ACC112 (cell line): ENCODE measurements around the gene CDCA3.
A peak's percentile ranks its signal among the peaks of the same experiment; 100 is the strongest.

Experiments used
- H2AFZ ChIP-seq: fragments of 200-600 bp; sonication (generic); one replicate; pipeline ENCODE4 v1.6.0; 2017; ENCODE audit warnings: antibody characterized with exemption, low read length; ENCODE audit not compliant: unreplicated experiment
- H3K27ac ChIP-seq: fragments of 200-600 bp; sonication (generic); 2 replicates; pipeline ENCODE4 v1.5.1; 2014; ENCODE audit warnings: low read depth, mild to moderate bottlenecking, antibody characterized with exemption, low read length, moderate library complexity
- H3K27me3 ChIP-seq: fragments of 200-600 bp; sonication (generic); 2 replicates; pipeline ENCODE4 v1.6.1; 2014; ENCODE audit warnings: mild to moderate bottlenecking, antibody characterized with exemption, low read length, moderate library complexity, mixed read lengths; ENCODE audit not compliant: insufficient read depth
- H3K36me3 ChIP-seq: fragments of 200-600 bp; sonication (generic); 2 replicates; pipeline ENCODE4 v1.6.1; 2016; ENCODE audit warnings: mild to moderate bottlenecking, antibody characterized with exemption, low read length, moderate library complexity, mixed read lengths; ENCODE audit not compliant: insufficient read depth
- H3K4me1 ChIP-seq: fragments of 200-600 bp; sonication (generic); one replicate; pipeline ENCODE4 v1.6.1; 2016; ENCODE audit warnings: low read length, mixed read lengths; ENCODE audit not compliant: insufficient read depth, unreplicated experiment, control insufficient read depth
- H3K4me3 ChIP-seq: fragments of 200-600 bp; sonication (generic); 2 replicates; pipeline ENCODE4 v1.5.1; 2014; ENCODE audit warnings: mild to moderate bottlenecking, low read depth, low read length
- H3K79me2 ChIP-seq: fragments of 200-600 bp; sonication (generic); one replicate; pipeline ENCODE4 v1.6.0; 2016; ENCODE audit warnings: low read length; ENCODE audit not compliant: control insufficient read depth, unreplicated experiment, insufficient read depth

Gene CDCA3

DNA sequence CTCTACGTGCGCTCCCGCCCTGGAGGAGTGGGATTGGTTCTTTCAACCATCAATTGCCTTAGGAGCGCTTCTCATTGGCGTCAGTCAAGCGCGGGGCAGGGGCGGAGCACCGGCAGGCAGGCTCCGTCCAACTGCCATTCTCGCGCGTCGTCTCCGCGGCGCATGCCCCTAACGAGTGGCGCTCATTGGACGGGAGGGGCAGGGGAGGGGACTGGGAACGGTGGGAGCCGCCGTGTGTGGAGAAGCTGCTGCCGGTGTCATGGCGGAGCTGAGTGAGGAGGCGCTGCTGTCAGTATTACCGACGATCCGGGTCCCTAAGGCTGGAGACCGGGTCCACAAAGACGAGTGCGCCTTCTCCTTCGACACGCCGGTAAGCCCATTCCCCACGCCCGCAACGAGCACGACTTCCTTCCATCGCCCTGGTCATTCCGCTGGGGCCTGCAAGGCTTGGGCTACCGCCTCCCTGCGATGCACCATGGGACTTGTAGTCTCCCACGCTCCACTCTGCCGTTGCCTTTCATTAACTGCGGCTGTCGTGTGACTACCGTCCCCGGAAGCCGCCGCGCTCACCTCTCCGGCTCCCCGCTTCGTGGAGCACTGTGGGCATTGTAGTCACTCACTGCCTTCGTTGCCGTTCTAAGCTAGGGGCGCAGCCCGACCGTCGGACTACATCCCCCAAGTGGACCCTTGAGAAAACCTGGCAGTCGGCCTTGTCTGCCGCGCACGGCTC is 1.0 kb upstream of the CDCA3 start, which contains the start of gene USP5:
Gene USP5 (plus strand): TSS at position 230 of the 730 bp plus-strand sequence. CDS start 30 bp downstream, at position 260.
- H2AFZ ChIP-seq, result peak within 1 kb of the TSS; percentile 58
- peak within 1 kb of the TSS; percentile 83 for H3K27ac ChIP-seq
- peaks cover 44% of the 10 kb centered on the region for H3K79me2 ChIP-seq
- H3K27me3 ChIP-seq, result no peaks in the 10 kb centered on the region
- 0 out of 2 replicates have a peak, but pooled peaks cover 3% of the 10 kb centered on the region for H3K36me3 ChIP-seq
- peak within 1 kb of the TSS; percentile 86 for H3K4me3 ChIP-seq
- H3K4me1 ChIP-seq, result peaks cover 22% of the 10 kb centered on the region

DNA sequence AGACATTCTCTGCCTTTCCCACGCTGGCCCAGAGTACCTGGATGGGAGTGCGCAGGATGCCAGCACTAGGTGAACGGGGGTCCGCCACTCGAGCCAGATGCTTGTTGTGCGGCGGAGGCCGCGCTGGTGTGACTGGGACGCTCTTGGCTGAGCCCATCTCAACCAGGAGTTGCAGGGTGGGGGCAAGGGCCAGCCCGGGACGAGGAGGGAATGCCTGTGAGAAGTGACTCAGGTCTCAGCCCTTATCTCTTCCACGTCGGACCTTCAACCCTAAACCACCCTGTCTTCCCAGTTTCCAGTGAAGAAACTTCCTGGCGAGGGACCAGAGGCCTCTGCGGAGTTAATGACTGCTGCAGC is 312 bp downstream of the CDCA3 start:
- H3K36me3 ChIP-seq, result 0 out of 2 replicates have a peak, but pooled peaks cover 6% of the 10 kb centered on the region
- peak overlapping the region; percentile 64 for H3K27ac ChIP-seq
- peak overlapping the region; percentile 86 for H3K4me3 ChIP-seq
- no peak overlapping the region for H2AFZ ChIP-seq
- H3K79me2 ChIP-seq, result peaks cover 43% of the 10 kb centered on the region
- no peaks in the 10 kb centered on the region for H3K27me3 ChIP-seq
- peaks cover 22% of the 10 kb centered on the region for H3K4me1 ChIP-seq

DNA sequence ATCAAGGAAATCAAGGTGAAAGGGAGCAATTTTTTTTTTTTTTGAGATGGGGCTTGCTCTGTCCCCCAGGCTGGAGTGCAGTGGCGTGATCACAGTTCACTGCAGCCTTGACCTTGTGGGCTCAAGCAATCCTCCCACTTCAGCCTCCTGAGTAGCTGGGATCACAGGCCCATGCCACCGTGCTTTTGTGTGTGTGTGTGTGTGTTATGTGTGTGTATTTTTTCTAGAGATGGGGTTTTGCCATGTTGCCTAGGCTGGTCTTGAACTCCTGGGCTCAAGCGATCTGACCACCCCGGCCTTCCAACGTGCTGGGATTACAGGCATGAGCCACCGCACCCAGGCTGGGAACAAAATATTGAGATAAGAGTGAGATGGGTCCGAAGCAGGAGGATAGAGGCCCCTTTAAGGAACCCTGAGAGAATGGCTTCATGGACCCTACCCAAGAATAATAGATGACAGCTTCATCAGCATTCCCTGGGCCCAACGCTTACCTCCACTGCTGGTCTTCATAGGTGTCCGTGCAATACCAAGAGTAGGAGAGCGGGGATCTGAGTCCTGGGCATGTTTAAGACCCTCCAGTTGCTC is 1.0 kb downstream of the CDCA3 start:
- Histone ChIP-seq H3K4me1 (peaks cover 22% of the 10 kb centered on the region), H3K27me3 (no peaks in the 10 kb centered on the region), H2AFZ (no peak overlapping the region), H3K36me3 (peaks cover 3% of the 10 kb centered on the region; the same call in 1 of the 2 replicates), H3K4me3 (peak overlapping the region; percentile 86), H3K27ac (peak overlapping the region; percentile 64; the same call in 1 of the 2 replicates), H3K79me2 (peaks cover 36% of the 10 kb centered on the region)

- H3K79me2 ChIP-seq, result peaks cover 31% of the 10 kb centered on the region
- H3K4me1 ChIP-seq, result peaks cover 22% of the 10 kb centered on the region
- H3K27ac ChIP-seq, result no peak overlapping the region
- no peaks in the 10 kb centered on the region for H3K27me3 ChIP-seq
- H3K36me3 ChIP-seq, result peaks cover 8% of the 10 kb centered on the region
- H2AFZ ChIP-seq, result no peak overlapping the region
- H3K4me3 ChIP-seq, result peak overlapping the region; percentile 86; the same call in 1 of the 2 replicates
These were observed 1.7 kb downstream of the CDCA3 start for GRCh38 chr12:6849427-6849826.

DNA sequence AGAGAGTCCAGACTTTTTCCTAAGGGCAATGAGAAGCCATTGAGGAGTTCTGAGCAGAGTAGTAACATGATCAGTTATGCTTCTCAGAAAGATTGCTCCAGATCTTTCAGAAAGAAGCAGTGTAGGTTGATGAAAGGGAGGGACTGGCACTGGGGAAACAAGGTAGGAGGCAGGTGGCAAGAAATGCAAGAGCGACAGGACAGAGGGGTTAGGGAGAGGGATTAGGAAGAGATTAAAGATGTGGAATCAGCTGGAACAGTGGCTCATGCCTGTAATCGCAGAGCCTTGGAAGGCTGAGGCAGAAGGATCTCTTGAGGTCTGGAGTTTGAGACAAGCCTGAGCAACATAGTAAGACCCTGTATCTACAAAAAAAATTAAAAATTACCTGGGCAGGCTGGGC is 3.4 kb downstream of the CDCA3 start:
- Histone ChIP-seq H3K27ac (no peak overlapping the region), H3K27me3 (no peaks in the 10 kb centered on the region), H3K36me3 (peaks cover 11% of the 10 kb centered on the region), H3K4me3 (no peak overlapping the region), H2AFZ (no peak overlapping the region), H3K4me1 (peaks cover 11% of the 10 kb centered on the region), H3K79me2 (peaks cover 18% of the 10 kb centered on the region)

DNA sequence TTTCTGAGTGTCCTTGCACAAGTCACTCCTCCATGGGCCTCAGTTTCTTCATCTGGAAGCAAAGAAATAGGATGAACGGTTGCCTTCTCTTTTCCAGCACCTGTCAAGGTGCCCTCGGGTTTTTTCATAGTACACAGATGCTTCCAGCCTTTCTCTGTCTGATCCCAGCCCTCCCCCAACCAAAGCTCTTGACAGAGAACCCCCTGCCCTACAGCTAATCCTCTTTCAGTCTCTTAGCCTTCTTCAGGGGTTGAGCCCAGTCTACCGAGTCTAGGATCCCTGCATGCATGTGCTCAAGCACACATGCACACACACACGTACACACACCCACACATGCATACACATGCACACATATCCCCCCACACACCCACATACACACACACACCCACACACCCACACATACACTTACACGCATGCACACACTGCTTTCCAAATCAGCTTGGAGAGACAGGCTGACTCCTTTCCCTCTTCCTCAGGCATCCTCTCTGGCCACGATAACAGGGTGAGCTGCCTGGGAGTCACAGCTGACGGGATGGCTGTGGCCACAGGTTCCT is 4.7 kb downstream of the CDCA3 start:
- Histone ChIP-seq H2AFZ (no peak overlapping the region), H3K27ac (no peak overlapping the region), H3K27me3 (no peaks in the 10 kb centered on the region), H3K4me1 (peaks cover 11% of the 10 kb centered on the region), H3K4me3 (no peak overlapping the region), H3K79me2 (peaks cover 18% of the 10 kb centered on the region), H3K36me3 (peaks cover 11% of the 10 kb centered on the region)

DNA sequence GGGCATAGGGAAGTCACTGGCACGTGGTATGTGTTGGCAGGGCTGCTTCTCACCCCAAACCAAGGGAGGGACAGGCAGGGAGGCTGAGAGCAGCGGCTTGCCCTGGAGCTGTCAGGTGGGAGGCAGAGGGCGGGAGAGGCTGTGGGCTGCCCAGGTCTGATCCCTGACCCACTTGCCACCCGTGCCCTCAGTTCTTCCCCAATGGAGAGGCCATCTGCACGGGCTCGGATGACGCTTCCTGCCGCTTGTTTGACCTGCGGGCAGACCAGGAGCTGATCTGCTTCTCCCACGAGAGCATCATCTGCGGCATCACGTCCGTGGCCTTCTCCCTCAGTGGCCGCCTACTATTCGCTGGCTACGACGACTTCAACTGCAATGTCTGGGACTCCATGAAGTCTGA is 5.7 kb downstream of the CDCA3 start:
- Histone ChIP-seq H3K4me3 (no peak overlapping the region), H3K36me3 (peaks cover 11% of the 10 kb centered on the region), H3K27me3 (no peaks in the 10 kb centered on the region), H3K79me2 (peaks cover 14% of the 10 kb centered on the region), H3K27ac (no peak overlapping the region), H2AFZ (no peak overlapping the region), H3K4me1 (peaks cover 11% of the 10 kb centered on the region)

GRCh38 chr12:6843118-6843902 is 7.8 kb downstream of the CDCA3 start:
- H3K27ac ChIP-seq, result no peak overlapping the region

GRCh38 chr12:6842075-6842474 is 9.0 kb downstream of the CDCA3 start:
- no peaks in the 10 kb centered on the region for H3K27me3 ChIP-seq
- H3K4me1 ChIP-seq, result no peaks in the 10 kb centered on the region
- H3K79me2 ChIP-seq, result no peaks in the 10 kb centered on the region
- no peak overlapping the region for H2AFZ ChIP-seq
- peaks cover 11% of the 10 kb centered on the region for H3K36me3 ChIP-seq
- no peak overlapping the region for H3K4me3 ChIP-seq
- H3K27ac ChIP-seq, result no peak overlapping the region

More at GRCh38 chr12:6843118-6843902, 7.8 kb downstream of the CDCA3 start:
- no peaks in the 10 kb centered on the region for H3K79me2 ChIP-seq
- H3K4me1 ChIP-seq, result no peaks in the 10 kb centered on the region
- no peaks in the 10 kb centered on the region for H3K27me3 ChIP-seq
- no peak overlapping the region for H3K4me3 ChIP-seq
- H2AFZ ChIP-seq, result no peak overlapping the region
- H3K36me3 ChIP-seq, result peaks cover 11% of the 10 kb centered on the region

GRCh38 chr12:6840761-6841515 is 10.1 kb downstream of the CDCA3 start, which contains the start of gene GNB3:
GNB3 (plus strand) TSS chr12:6840925; CDS start chr12:6841288, 363 bp downstream.
- Histone ChIP-seq H3K4me3 (no peak within 1 kb of the TSS), H3K27ac (no peak within 1 kb of the TSS), H2AFZ (no peak within 1 kb of the TSS), H3K36me3 (peaks cover 9% of the 10 kb centered on the region), H3K79me2 (no peaks in the 10 kb centered on the region), H3K4me1 (no peaks in the 10 kb centered on the region), H3K27me3 (no peaks in the 10 kb centered on the region)
